Thyroid gland (tissue), 4 donors: Measurements from ENCODE around the gene CD82. TPM values are rescaled to one million over a fixed set of nuclear protein-coding genes. Genes with fewer than 3 reads are reported as not detected.

Experiments used
- DNase-seq, 2 donors: peaks; one replicate each; pipeline ENCODE4 v3.0.0-alpha.2; 2019
- H3K27ac ChIP-seq, 3 donors: fragments of 200-600 bp; sonication (generic); 1 replicate in 2 of 3; 2 replicates in 1 of 3; pipeline ENCODE4 v1.5.1; 2016 to 2019; ENCODE audit warnings: mild to moderate bottlenecking in 1 of 3, moderate library complexity in 1 of 3
- H3K27me3 ChIP-seq: fragments of 200-600 bp; sonication (generic); one replicate; pipeline ENCODE4 v1.5.1; 2019
- H3K36me3 ChIP-seq, 2 donors: fragments of 200-600 bp; sonication (generic); one replicate each; pipeline ENCODE4 v1.5.1; 2016 to 2019
- H3K4me1 ChIP-seq, 2 donors: fragments of 200-600 bp; sonication (generic); one replicate each; pipeline ENCODE4 v1.5.1; 2017 to 2019
- H3K4me3 ChIP-seq, 3 donors: fragments of 200-600 bp; sonication (generic); replicated peaks in 1 of 3; 1 replicate in 2 of 3; 2 replicates in 1 of 3; pipeline ENCODE4 v1.5.1; 2016; ENCODE audit warnings: mild to moderate bottlenecking in 1 of 3
- H3K9me3 ChIP-seq: fragments of 200-600 bp; sonication (generic); one replicate; pipeline ENCODE4 v1.5.1; 2017
- POLR2A ChIP-seq, 2 donors: fragments of 450-650 bp; IDR thresholded peaks; one replicate each; pipeline ENCODE4 v1.6.1; 2017; ENCODE audit warnings: antibody characterized with exemption in 2 of 2, mild to moderate bottlenecking in 2 of 2, moderate library complexity in 1 of 2
- WGBS, 2 donors: methylation state at CpG; one replicate each; pipeline ENCODE4 v1.1.5; 2017; 5-methylcytosine and 5-hydroxymethylcytosine counted together
- intact Hi-C: fragments of 100-400 bp; cut with DNase I; formaldehyde crosslinking; loops from one replicate; pipeline ENCODE4 v1.15.1; 2023
- total RNA-seq, 4 donors: library from RNA; depleted of rRNA; stranded (reverse); fragments of >200 nt; gene quantifications; one replicate each; pipeline ENCODE4 v1.2.3, GENCODE V29; 2016
- TF ChIP-seq, protein P1 (sequence below), 6 experiments: fragments of 200-600 bp in 3 of 6; fragments of 450-650 bp in 3 of 6; sonication (generic) in 3 of 6; IDR thresholded peaks; one replicate each; pipeline ENCODE4 v1.5.1; 2016 to 2019; ENCODE audit warnings: antibody characterized with exemption in 6 of 6, mild to moderate bottlenecking in 2 of 6, inconsistent platforms in 1 of 6, moderate library complexity in 1 of 6

CD82 gene
- total RNA-seq, 4 donors from 2014 or later: 11.8 to 24.0 (median 18.7) TPM

DNA sequence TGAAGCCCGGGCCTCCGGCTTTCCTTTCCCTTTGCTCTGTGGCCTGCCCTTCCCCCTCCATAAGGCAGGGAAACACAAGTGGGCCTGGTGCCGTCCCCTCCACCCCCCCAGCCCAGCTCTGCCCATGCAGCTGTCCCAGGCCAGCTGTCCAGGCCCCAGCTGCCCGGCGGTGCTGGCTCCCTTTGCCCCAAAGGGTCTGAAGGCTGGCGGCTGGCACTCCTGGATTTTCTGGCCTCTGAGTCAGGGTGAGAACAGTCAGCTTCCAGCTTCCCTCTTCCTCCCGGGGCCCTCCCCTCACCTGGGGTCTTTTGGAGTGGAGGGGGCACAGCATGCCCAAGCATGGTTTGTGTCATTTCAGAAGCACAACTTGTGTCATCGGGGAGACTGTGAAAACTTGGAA lies 27.8 kb downstream of the CD82 start:
- WGBS, 2 donors: 59 to 70% methylated on average over 4 to 8 of the region's 8 CpGs
- peak in 1 of 2 donors; percentile 14 for DNase-seq
- H3K36me3 ChIP-seq: no peaks in the 10 kb centered on the region
- H3K27ac ChIP-seq: no peak overlapping the region
- H3K9me3 ChIP-seq: no peaks in the 10 kb centered on the region
- no peaks in the 10 kb centered on the region for H3K27me3 ChIP-seq
- TF ChIP-seq, protein P1, sequence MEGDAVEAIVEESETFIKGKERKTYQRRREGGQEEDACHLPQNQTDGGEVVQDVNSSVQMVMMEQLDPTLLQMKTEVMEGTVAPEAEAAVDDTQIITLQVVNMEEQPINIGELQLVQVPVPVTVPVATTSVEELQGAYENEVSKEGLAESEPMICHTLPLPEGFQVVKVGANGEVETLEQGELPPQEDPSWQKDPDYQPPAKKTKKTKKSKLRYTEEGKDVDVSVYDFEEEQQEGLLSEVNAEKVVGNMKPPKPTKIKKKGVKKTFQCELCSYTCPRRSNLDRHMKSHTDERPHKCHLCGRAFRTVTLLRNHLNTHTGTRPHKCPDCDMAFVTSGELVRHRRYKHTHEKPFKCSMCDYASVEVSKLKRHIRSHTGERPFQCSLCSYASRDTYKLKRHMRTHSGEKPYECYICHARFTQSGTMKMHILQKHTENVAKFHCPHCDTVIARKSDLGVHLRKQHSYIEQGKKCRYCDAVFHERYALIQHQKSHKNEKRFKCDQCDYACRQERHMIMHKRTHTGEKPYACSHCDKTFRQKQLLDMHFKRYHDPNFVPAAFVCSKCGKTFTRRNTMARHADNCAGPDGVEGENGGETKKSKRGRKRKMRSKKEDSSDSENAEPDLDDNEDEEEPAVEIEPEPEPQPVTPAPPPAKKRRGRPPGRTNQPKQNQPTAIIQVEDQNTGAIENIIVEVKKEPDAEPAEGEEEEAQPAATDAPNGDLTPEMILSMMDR (IDR thresholded peaks at IDR 0.05): no peak
- no peak for TF ChIP-seq POLR2A (IDR thresholded peaks at IDR 0.05)
- intact Hi-C loops: no loop called here
- peaks cover 8 to 17% of the 10 kb centered on the region in 2 donors for H3K4me1 ChIP-seq
- no peak overlapping the region for H3K4me3 ChIP-seq

- no peaks in the 10 kb centered on the region for H3K9me3 ChIP-seq
- intact Hi-C loops: no loop called here
- no peak overlapping the region for H3K27ac ChIP-seq
- WGBS, 2 donors: 79 to 80% methylated on average over 6 of the region's 6 CpGs
- peaks cover 8 to 17% of the 10 kb centered on the region in 2 donors for H3K4me1 ChIP-seq
- H3K27me3 ChIP-seq: no peaks in the 10 kb centered on the region
- TF ChIP-seq POLR2A (IDR thresholded peaks at IDR 0.05): no peak
- TF ChIP-seq, protein P1 (IDR thresholded peaks at IDR 0.05): no peak
- no peaks in the 10 kb centered on the region for H3K36me3 ChIP-seq
- no peak overlapping the region for H3K4me3 ChIP-seq
- DNase-seq: no peak
Measured at GRCh38 chr11:44595006-44595405, 29.5 kb downstream of the CD82 start.

DNA sequence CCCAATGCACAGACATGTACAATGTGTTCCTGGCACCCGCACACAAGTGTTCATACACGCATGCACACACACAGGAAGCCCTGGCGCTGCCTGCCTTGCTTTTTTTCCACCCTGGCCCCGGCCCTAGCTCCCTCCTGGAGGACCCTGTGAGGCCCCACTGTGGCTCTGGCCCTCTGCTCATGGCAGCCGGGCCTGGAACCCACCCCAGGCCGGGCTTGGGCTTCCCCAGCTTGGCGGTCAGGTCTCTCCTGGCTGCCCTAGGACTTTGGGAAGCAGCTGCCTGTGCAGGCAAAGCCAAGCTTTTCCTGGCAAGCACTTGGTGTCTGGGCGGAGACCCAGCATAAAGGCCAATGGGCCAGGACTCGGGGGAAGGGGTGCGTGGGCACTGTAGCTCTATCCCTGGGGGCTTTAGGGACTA lies 30.5 kb downstream of the CD82 start:
- TF ChIP-seq POLR2A (IDR thresholded peaks at IDR 0.05): no peak
- TF ChIP-seq, protein P1 (IDR thresholded peaks at IDR 0.05): no peak
- Histone ChIP-seq H3K27ac (peak overlapping the region in 2 of 3 donors; percentile 27 to 41), H3K9me3 (no peaks in the 10 kb centered on the region), H3K36me3 (no peaks in the 10 kb centered on the region), H3K4me1 (peaks cover 8 to 17% of the 10 kb centered on the region in 2 donors), H3K27me3 (no peaks in the 10 kb centered on the region), H3K4me3 (no peak overlapping the region)
- WGBS, 2 donors: 27 to 59% methylated on average over 9 to 10 of the region's 10 CpGs
- intact Hi-C loops: no loop called here
- DNase-seq: peak; percentile 34 to 75

DNA sequence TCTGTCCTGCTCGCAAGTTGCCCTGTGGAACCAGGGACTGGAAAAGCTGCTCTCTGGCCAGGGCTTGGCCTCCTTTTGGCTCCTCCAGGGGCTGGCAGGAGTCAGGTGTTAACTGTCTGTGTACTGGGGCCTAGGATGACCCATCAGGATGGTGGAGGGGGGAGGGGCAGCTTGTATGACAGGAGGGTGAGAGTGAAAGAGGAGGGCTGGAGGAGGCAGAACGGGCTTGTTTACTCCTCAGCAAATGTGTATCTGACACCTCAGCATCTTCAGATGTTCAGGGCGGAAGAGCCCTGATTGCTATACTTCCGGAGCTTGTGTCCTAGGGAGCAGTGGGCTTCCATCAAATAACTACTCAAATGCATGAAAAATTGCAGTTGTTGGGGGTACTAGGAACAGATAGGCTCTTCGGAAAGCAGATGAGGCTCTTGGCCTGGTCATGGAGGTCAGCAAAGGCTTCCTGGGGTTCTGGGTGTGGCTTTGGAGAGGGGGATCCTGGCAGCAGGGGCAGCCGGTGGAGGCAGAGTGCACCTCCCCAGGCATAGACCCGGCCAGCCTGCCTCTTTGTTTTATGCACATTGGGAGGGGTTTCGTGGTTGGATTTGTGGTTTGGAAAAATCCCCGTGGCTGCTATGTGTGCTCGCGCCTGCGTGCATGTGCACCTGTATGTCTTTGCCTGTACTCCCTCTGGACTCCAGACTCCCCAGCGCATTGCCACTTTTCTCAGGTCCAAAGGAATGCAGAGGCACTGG lies 31.2 kb downstream of the CD82 start:
- H3K36me3 ChIP-seq: no peaks in the 10 kb centered on the region
- intact Hi-C loops: no loop called here
- peak overlapping the region in 2 of 3 donors; percentile 27 to 41 for H3K27ac ChIP-seq
- H3K4me3 ChIP-seq: no peak overlapping the region
- TF ChIP-seq POLR2A (IDR thresholded peaks at IDR 0.05): no peak
- TF ChIP-seq, protein P1 (IDR thresholded peaks at IDR 0.05): no peak
- WGBS, 2 donors: 79 to 84% methylated on average over 12 to 13 of the region's 13 CpGs
- H3K27me3 ChIP-seq: no peaks in the 10 kb centered on the region
- H3K4me1 ChIP-seq: peaks cover 8 to 17% of the 10 kb centered on the region in 2 donors
- no peak for DNase-seq
- no peaks in the 10 kb centered on the region for H3K9me3 ChIP-seq

DNA sequence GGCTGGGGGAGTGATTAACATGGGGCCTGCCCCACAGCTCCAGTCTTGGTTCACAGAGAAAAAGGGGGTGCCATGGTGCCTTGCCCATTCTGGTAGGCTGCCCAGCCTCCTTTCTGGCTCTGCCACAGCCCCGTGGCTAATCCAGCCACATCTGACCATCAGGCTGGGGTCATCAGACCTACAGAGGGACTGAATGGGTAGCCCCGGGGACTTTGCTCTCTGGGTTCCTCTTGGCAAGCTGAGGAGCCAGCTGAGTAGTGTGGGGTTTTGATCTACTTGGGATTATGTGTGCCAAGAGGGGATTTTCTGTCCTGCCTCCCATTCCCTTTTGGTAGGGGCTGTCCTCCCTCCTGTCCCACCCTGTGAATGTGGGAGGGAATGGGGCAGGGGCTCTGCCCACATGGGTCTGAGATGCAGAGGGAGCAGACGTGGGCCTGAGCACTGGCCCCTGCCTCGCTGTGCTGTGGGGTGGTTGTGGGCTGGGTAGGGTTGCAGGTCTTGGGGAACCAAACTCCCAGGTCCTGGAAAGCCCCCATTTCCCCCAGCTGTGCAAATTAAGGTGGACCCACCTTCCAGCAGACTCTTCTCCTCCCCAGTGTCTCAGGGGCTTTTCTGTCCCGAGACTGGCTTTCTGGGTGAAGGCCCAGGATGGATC lies 32.0 kb downstream of the CD82 start:
- no peak overlapping the region for H3K27ac ChIP-seq
- H3K27me3 ChIP-seq: no peaks in the 10 kb centered on the region
- WGBS, 2 donors: 88 to 89% methylated on average over 3 to 5 of the region's 5 CpGs
- H3K4me1 ChIP-seq: peaks cover 8 to 16% of the 10 kb centered on the region in 2 donors
- no peaks in the 10 kb centered on the region for H3K9me3 ChIP-seq
- intact Hi-C loops: no loop called here
- no peak for TF ChIP-seq POLR2A (IDR thresholded peaks at IDR 0.05)
- TF ChIP-seq, protein P1 (IDR thresholded peaks at IDR 0.05): no peak
- no peak for DNase-seq
- no peak overlapping the region for H3K4me3 ChIP-seq
- H3K36me3 ChIP-seq: no peaks in the 10 kb centered on the region
